OCI-LY3 (cell line): Measurements from ENCODE around the gene PTAFR.

Experiments used
- CTCF ChIP-seq: fragments of 200-600, 300-600 bp; sonication (generic); IDR thresholded peaks from 2 replicates; pipeline ENCODE4 v1.5.1; 2014; ENCODE audit warnings: antibody characterized with exemption, low read length, low read depth
- EZH2phosphoT487 ChIP-seq: fragments of 200-600 bp; shearing (Covaris generic); IDR thresholded peaks from 2 replicates; pipeline ENCODE4 v1.6.1; 2018; ENCODE audit warnings: antibody characterized with exemption, mixed run types, low read depth

- no peak for TF ChIP-seq CTCF
- TF ChIP-seq EZH2phosphoT487, result no peak
Observed at GRCh38 chr1:28190337-28190979, 14.0 kb upstream of the PTAFR start.
